ENCODE data around the gene BPIFB2. TPM values are rescaled to one million over a fixed set of nuclear protein-coding genes. Genes with fewer than 3 reads are reported as not detected.

BPIFB2 gene
- total RNA-seq, 1 experiment from 2014 or later = not detected

- ATAC-seq (no peak), DNase-seq (ENCODE audit: low read depth, low spot score) (no peak)
- H3K4me1 ChIP-seq (ENCODE audit: control insufficient read depth, insufficient read depth, low read length) = no peaks in the 10 kb centered on the region
- TF ChIP-seq REST (IDR thresholded peaks at IDR 0.05; ENCODE audit: insufficient read depth in 1 of 2, low read depth in 2 of 2, low read length in 1 of 2) (no peak), CTCF (IDR thresholded peaks at IDR 0.05) (no peak), TCF7L2 (IDR thresholded peaks at IDR 0.05; ENCODE audit: low read depth, low read length) (no peak), POLR2AphosphoS5 (IDR thresholded peaks at IDR 0.05; ENCODE audit: low read depth, low read length) (no peak), SIN3A (IDR thresholded peaks at IDR 0.05; ENCODE audit: borderline replicate concordance, insufficient read depth, low read depth, low read length) (no peak)
- BruUV-seq (replicated peaks) = no TSS peak
- no peaks in the 10 kb centered on the region for H3K9me3 ChIP-seq (ENCODE audit: control insufficient read depth, insufficient read depth, low read depth, low read length)
- in situ Hi-C loops (cut with HindIII; ENCODE audit: low pct_unique_long_range_greater_than_20kb, low sequenced_read_pairs) (no loop called here), intact Hi-C loops (cut with micrococcal nuclease; ENCODE audit: unreplicated experiment) (no loop called here)
- H3K4me3 ChIP-seq (ENCODE audit: low read depth in 2 of 2, low read length in 2 of 2) = no peak overlapping the region
- POLR2A ChIA-PET = interaction anchor here (0.6 kb wide), 1 partner anchor 499 kb away, joined by 5 read pairs; no protein-coding TSS in a partner anchor
- H3K27ac ChIP-seq (ENCODE audit: low read length) = no peak overlapping the region
- no peaks in the 10 kb centered on the region for H3K36me3 ChIP-seq (ENCODE audit: control insufficient read depth, insufficient read depth, low read length)
- CTCF ChIA-PET = interaction anchor here (0.5 to 0.6 kb wide), 3 partner anchors 65 to 108 kb away, joined by 3 to 4 read pairs (median 3); no protein-coding TSS in a partner anchor
- H3K27me3 ChIP-seq (ENCODE audit: control insufficient read depth, insufficient read depth, low read length) = no peaks in the 10 kb centered on the region
These were observed 21.1 kb upstream of the BPIFB2 start for GRCh38 chr20:32986331-32986966.

- TF ChIP-seq SIN3A (IDR thresholded peaks at IDR 0.05; ENCODE audit: borderline replicate concordance, insufficient read depth, low read depth, low read length) (no peak), TCF7L2 (IDR thresholded peaks at IDR 0.05; ENCODE audit: low read depth, low read length) (no peak), POLR2AphosphoS5 (IDR thresholded peaks at IDR 0.05; ENCODE audit: low read depth, low read length) (no peak), REST (IDR thresholded peaks at IDR 0.05; ENCODE audit: insufficient read depth in 1 of 2, low read depth in 2 of 2, low read length in 1 of 2) (no peak), CTCF (IDR thresholded peaks at IDR 0.05) (no peak)
These were observed 20.3 kb upstream of the BPIFB2 start for GRCh38 chr20:32987044-32987825.

More at GRCh38 chr20:32987044-32987825, 20.3 kb upstream of the BPIFB2 start:
- no peak for ATAC-seq
- no peaks in the 10 kb centered on the region for H3K9me3 ChIP-seq (ENCODE audit: control insufficient read depth, insufficient read depth, low read depth, low read length)
- DNase-seq (ENCODE audit: low read depth, low spot score) = no peak
- intact Hi-C loops (cut with micrococcal nuclease; ENCODE audit: unreplicated experiment) (no loop called here), in situ Hi-C loops (cut with HindIII; ENCODE audit: low pct_unique_long_range_greater_than_20kb, low sequenced_read_pairs) (no loop called here)
- ChIA-PET CTCF (interaction anchor here (0.6 kb wide), 1 partner anchor 66 kb away, joined by 3 read pairs; no protein-coding TSS in a partner anchor), POLR2A (interaction anchor here (0.6 kb wide), 1 partner anchor 499 kb away, joined by 5 read pairs; no protein-coding TSS in a partner anchor)
- no peaks in the 10 kb centered on the region for H3K36me3 ChIP-seq (ENCODE audit: control insufficient read depth, insufficient read depth, low read length)
- no peak overlapping the region for H3K27ac ChIP-seq (ENCODE audit: low read length)
- no peak overlapping the region for H3K4me3 ChIP-seq (ENCODE audit: low read depth in 2 of 2, low read length in 2 of 2)
- no peaks in the 10 kb centered on the region for H3K27me3 ChIP-seq (ENCODE audit: control insufficient read depth, insufficient read depth, low read length)
- BruUV-seq (replicated peaks) = no TSS peak
- H3K4me1 ChIP-seq (ENCODE audit: control insufficient read depth, insufficient read depth, low read length) = no peaks in the 10 kb centered on the region

Data from Panc1 (cell line).